ENCODE measurements around the gene LITAF. TPM values are rescaled to one million over a fixed set of nuclear protein-coding genes. Genes with fewer than 3 reads are reported as not detected.
"Not testable (repeated sequence)": the region's sequence is repeated elsewhere in the genome, so short reads cannot be mapped to it uniquely, and the experiment has no call there.

Gene LITAF
- total RNA-seq, 4 donors from 2014 or later, result 54.8 to 73.0 (median 65.3) TPM

GRCh38 chr16:11581678-11582077, 5.0 kb downstream of the LITAF start:
- TF ChIP-seq, protein P1, sequence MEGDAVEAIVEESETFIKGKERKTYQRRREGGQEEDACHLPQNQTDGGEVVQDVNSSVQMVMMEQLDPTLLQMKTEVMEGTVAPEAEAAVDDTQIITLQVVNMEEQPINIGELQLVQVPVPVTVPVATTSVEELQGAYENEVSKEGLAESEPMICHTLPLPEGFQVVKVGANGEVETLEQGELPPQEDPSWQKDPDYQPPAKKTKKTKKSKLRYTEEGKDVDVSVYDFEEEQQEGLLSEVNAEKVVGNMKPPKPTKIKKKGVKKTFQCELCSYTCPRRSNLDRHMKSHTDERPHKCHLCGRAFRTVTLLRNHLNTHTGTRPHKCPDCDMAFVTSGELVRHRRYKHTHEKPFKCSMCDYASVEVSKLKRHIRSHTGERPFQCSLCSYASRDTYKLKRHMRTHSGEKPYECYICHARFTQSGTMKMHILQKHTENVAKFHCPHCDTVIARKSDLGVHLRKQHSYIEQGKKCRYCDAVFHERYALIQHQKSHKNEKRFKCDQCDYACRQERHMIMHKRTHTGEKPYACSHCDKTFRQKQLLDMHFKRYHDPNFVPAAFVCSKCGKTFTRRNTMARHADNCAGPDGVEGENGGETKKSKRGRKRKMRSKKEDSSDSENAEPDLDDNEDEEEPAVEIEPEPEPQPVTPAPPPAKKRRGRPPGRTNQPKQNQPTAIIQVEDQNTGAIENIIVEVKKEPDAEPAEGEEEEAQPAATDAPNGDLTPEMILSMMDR (IDR thresholded peaks at IDR 0.05), result no peak
- no peak for TF ChIP-seq EP300 (IDR thresholded peaks at IDR 0.05)
- TF ChIP-seq POLR2A (IDR thresholded peaks at IDR 0.05), result no peak
- Histone ChIP-seq H3K9me3 (peaks cover 0 to 5% (median 0%) of the 10 kb centered on the region in 4 donors), H3K36me3 (no peaks in the 10 kb centered on the region), H3K27me3 (no peaks in the 10 kb centered on the region), H3K4me3 (no peak overlapping the region), H3K4me1 (peaks cover 0 to 80% (median 37%) of the 10 kb centered on the region in 4 donors), H3K27ac (peak overlapping the region in 3 of 4 donors; percentile 23 to 98 (median 98))
- DNase-seq (ENCODE audit: low spot score in 2 of 2), result no peak
- 86 to 87% methylated on average over 3 of the region's 3 CpGs for WGBS, 2 donors

- no peaks in the 10 kb centered on the region for H3K36me3 ChIP-seq
- peaks cover 0 to 5% (median 0%) of the 10 kb centered on the region in 4 donors for H3K9me3 ChIP-seq
- 91% methylated on average over 12 of the region's 12 CpGs for WGBS, 2 donors
- H3K4me1 ChIP-seq, result peaks cover 0 to 89% (median 46%) of the 10 kb centered on the region in 4 donors
- no peak overlapping the region for H3K4me3 ChIP-seq
- peak overlapping the region in 3 of 4 donors; percentile 5 to 98 (median 73) for H3K27ac ChIP-seq
- no peaks in the 10 kb centered on the region for H3K27me3 ChIP-seq
- TF ChIP-seq POLR2A (IDR thresholded peaks at IDR 0.05) (no peak), EP300 (IDR thresholded peaks at IDR 0.05) (no peak)
- TF ChIP-seq, protein P1 (IDR thresholded peaks at IDR 0.05), result no peak
- DNase-seq (ENCODE audit: low spot score in 2 of 2), result no peak
Measured at GRCh38 chr16:11580451-11581086, 6.2 kb downstream of the LITAF start.

- H3K9me3 ChIP-seq; H3K27me3 ChIP-seq; H3K36me3 ChIP-seq; DNase-seq (ENCODE audit: low spot score in 2 of 2); H3K4me3 ChIP-seq: not testable (repeated sequence)
- 83 to 84% methylated on average over 8 of the region's 8 CpGs for WGBS, 2 donors
- peaks cover 0 to 83% (median 38%) of the 10 kb centered on the region in 4 donors for H3K4me1 ChIP-seq
- H3K27ac ChIP-seq, result peak overlapping the region in 1 of 4 donors; percentile 13
Measured at GRCh38 chr16:11577290-11577660, 9.4 kb downstream of the LITAF start.

GRCh38 chr16:11576427-11577289, 10.1 kb downstream of the LITAF start:
- Histone ChIP-seq H3K36me3 (no peaks in the 10 kb centered on the region), H3K27ac (peak overlapping the region in 3 of 4 donors; percentile 5 to 79 (median 76)), H3K9me3 (no peaks in the 10 kb centered on the region), H3K4me1 (peaks cover 0 to 83% (median 37%) of the 10 kb centered on the region in 4 donors), H3K27me3 (no peaks in the 10 kb centered on the region), H3K4me3 (no peak overlapping the region)
- TF ChIP-seq, protein P1 (IDR thresholded peaks at IDR 0.05), result no peak
- TF ChIP-seq EP300 (IDR thresholded peaks at IDR 0.05), result peak; percentile 66 to 74
- 74 to 77% methylated on average over 9 of the region's 9 CpGs for WGBS, 2 donors
- DNase-seq (ENCODE audit: low spot score in 2 of 2), result no peak

DNA sequence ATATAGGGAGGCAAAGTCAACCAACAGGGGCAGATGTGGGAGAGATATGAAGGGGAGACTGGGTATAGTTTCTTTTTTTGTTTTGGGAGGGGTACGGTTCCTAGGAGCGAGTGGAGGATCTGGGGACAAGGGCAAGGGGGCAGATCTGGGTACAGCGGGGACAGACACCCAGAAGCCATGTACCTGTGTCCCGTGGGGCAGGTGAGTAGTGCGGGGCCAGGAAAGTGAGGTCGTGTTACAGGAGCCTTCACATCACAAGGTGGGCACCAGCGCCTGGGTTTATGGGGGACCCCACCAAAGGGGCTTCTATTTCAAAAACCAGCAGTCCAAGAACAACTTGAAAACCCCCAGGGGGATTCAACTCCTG, 11.5 kb downstream of the LITAF start:
- Histone ChIP-seq H3K27ac (peak overlapping the region; percentile 16 to 79 (median 36)), H3K27me3 (no peaks in the 10 kb centered on the region), H3K9me3 (no peaks in the 10 kb centered on the region), H3K4me1 (peaks cover 0 to 81% (median 38%) of the 10 kb centered on the region in 4 donors), H3K36me3 (no peaks in the 10 kb centered on the region), H3K4me3 (no peak overlapping the region)
- TF ChIP-seq EP300 (IDR thresholded peaks at IDR 0.05), result no peak
- no peak for TF ChIP-seq POLR2A (IDR thresholded peaks at IDR 0.05)
- TF ChIP-seq, protein P1 (IDR thresholded peaks at IDR 0.05), result no peak
- no peak for DNase-seq (ENCODE audit: low spot score in 2 of 2)
- WGBS, 2 donors, result 85 to 87% methylated on average over 7 of the region's 7 CpGs
